ENCODE data around the gene PDLIM3. TPM values are rescaled to one million over a fixed set of nuclear protein-coding genes. Genes with fewer than 3 reads are reported as not detected.

PDLIM3 gene
- total and polyA plus RNA-seq, 2 of the 13 experiments (the other 11 are each of a cell fraction or from before 2014, with no cell fraction given) = 5.9 to 14.0 TPM

DNA sequence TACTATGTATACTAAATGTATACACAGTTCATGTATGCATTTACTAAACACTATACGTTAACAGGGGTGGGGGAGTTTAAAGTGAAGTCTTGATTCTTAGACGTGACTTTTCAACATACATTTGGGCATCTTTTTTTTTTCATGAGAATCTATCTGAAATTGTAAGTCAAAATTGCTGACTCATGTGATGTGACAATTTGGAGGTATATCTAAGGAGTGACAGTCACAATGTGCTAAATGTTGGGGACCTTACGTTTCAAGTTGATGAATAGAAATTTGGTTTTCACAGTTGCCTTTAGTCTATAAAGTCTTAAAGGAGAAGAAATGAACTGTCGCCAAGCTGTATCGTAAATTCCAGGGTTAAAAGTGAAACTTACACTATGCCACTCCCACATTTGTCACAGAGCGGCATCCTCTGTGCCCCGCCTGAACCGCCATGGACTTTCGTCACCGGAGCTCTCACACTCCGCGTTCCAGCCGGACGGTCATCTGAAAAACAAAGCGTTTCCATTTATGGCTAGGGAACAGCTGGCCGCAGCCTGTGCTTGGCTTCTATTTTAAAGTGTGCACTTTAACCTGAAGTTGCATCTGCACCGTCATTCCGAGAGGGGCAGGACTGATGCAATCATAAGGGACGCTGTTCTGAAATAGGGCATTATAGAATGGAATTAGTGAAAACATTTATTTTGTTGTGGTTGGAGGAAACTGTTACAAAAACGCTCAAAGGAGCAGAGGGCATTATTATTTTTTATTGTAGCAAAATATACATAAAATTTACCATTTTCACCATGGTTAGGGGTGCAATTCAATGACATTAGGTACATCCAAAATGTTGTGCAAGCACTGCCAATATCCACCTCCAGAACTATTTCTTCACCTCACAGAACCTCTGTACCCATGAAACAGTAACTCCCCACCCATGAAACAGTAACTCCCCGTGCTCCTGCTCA, 30.9 kb downstream of the PDLIM3 start (continued):
- TF ChIP-seq ZNF20 (CRISPR knock-in tag; IDR thresholded peaks at IDR 0.05) (no peak), ZNF788 (CRISPR knock-in tag; IDR thresholded peaks at IDR 0.05; ENCODE audit: borderline replicate concordance) (no peak), NR3C1 (CRISPR knock-in tag; IDR thresholded peaks at IDR 0.05) (no peak), MEIS2 (CRISPR knock-in tag; IDR thresholded peaks at IDR 0.05) (no peak), FOSL2 (CRISPR knock-in tag; IDR thresholded peaks at IDR 0.05) (peak; percentile 79), ZNF546 (CRISPR knock-in tag; conservative IDR thresholded peaks at IDR 0.05) (no peak), MTA1 (CRISPR knock-in tag; IDR thresholded peaks at IDR 0.05; ENCODE audit: borderline replicate concordance) (no peak), MEF2D (CRISPR knock-in tag; IDR thresholded peaks at IDR 0.05) (peak; percentile 98), ZNF264 (CRISPR knock-in tag; IDR thresholded peaks at IDR 0.05) (no peak)
- TF ChIP-seq, protein P1, sequence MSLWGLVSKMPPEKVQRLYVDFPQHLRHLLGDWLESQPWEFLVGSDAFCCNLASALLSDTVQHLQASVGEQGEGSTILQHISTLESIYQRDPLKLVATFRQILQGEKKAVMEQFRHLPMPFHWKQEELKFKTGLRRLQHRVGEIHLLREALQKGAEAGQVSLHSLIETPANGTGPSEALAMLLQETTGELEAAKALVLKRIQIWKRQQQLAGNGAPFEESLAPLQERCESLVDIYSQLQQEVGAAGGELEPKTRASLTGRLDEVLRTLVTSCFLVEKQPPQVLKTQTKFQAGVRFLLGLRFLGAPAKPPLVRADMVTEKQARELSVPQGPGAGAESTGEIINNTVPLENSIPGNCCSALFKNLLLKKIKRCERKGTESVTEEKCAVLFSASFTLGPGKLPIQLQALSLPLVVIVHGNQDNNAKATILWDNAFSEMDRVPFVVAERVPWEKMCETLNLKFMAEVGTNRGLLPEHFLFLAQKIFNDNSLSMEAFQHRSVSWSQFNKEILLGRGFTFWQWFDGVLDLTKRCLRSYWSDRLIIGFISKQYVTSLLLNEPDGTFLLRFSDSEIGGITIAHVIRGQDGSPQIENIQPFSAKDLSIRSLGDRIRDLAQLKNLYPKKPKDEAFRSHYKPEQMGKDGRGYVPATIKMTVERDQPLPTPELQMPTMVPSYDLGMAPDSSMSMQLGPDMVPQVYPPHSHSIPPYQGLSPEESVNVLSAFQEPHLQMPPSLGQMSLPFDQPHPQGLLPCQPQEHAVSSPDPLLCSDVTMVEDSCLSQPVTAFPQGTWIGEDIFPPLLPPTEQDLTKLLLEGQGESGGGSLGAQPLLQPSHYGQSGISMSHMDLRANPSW (CRISPR knock-in tag; IDR thresholded peaks at IDR 0.05; ENCODE audit: borderline replicate concordance) = no peak
- TF ChIP-seq, protein P2, sequence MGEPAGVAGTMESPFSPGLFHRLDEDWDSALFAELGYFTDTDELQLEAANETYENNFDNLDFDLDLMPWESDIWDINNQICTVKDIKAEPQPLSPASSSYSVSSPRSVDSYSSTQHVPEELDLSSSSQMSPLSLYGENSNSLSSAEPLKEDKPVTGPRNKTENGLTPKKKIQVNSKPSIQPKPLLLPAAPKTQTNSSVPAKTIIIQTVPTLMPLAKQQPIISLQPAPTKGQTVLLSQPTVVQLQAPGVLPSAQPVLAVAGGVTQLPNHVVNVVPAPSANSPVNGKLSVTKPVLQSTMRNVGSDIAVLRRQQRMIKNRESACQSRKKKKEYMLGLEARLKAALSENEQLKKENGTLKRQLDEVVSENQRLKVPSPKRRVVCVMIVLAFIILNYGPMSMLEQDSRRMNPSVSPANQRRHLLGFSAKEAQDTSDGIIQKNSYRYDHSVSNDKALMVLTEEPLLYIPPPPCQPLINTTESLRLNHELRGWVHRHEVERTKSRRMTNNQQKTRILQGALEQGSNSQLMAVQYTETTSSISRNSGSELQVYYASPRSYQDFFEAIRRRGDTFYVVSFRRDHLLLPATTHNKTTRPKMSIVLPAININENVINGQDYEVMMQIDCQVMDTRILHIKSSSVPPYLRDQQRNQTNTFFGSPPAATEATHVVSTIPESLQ (CRISPR knock-in tag; conservative IDR thresholded peaks at IDR 0.05) = no peak
- TF ChIP-seq, protein P3, sequence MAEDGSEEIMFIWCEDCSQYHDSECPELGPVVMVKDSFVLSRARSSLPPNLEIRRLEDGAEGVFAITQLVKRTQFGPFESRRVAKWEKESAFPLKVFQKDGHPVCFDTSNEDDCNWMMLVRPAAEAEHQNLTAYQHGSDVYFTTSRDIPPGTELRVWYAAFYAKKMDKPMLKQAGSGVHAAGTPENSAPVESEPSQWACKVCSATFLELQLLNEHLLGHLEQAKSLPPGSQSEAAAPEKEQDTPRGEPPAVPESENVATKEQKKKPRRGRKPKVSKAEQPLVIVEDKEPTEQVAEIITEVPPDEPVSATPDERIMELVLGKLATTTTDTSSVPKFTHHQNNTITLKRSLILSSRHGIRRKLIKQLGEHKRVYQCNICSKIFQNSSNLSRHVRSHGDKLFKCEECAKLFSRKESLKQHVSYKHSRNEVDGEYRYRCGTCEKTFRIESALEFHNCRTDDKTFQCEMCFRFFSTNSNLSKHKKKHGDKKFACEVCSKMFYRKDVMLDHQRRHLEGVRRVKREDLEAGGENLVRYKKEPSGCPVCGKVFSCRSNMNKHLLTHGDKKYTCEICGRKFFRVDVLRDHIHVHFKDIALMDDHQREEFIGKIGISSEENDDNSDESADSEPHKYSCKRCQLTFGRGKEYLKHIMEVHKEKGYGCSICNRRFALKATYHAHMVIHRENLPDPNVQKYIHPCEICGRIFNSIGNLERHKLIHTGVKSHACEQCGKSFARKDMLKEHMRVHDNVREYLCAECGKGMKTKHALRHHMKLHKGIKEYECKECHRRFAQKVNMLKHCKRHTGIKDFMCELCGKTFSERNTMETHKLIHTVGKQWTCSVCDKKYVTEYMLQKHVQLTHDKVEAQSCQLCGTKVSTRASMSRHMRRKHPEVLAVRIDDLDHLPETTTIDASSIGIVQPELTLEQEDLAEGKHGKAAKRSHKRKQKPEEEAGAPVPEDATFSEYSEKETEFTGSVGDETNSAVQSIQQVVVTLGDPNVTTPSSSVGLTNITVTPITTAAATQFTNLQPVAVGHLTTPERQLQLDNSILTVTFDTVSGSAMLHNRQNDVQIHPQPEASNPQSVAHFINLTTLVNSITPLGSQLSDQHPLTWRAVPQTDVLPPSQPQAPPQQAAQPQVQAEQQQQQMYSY (CRISPR knock-in tag; IDR thresholded peaks at IDR 0.05) = no peak
- TF ChIP-seq, protein P4, sequence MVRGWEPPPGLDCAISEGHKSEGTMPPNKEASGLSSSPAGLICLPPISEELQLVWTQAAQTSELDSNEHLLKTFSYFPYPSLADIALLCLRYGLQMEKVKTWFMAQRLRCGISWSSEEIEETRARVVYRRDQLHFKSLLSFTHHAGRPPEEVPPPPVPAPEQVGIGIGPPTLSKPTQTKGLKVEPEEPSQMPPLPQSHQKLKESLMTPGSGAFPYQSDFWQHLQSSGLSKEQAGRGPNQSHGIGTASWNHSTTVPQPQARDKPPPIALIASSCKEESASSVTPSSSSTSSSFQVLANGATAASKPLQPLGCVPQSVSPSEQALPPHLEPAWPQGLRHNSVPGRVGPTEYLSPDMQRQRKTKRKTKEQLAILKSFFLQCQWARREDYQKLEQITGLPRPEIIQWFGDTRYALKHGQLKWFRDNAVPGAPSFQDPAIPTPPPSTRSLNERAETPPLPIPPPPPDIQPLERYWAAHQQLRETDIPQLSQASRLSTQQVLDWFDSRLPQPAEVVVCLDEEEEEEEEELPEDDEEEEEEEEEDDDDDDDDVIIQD (CRISPR knock-in tag; IDR thresholded peaks at IDR 0.05; ENCODE audit: low read depth) = peak; percentile 89
- TF ChIP-seq, protein P5, sequence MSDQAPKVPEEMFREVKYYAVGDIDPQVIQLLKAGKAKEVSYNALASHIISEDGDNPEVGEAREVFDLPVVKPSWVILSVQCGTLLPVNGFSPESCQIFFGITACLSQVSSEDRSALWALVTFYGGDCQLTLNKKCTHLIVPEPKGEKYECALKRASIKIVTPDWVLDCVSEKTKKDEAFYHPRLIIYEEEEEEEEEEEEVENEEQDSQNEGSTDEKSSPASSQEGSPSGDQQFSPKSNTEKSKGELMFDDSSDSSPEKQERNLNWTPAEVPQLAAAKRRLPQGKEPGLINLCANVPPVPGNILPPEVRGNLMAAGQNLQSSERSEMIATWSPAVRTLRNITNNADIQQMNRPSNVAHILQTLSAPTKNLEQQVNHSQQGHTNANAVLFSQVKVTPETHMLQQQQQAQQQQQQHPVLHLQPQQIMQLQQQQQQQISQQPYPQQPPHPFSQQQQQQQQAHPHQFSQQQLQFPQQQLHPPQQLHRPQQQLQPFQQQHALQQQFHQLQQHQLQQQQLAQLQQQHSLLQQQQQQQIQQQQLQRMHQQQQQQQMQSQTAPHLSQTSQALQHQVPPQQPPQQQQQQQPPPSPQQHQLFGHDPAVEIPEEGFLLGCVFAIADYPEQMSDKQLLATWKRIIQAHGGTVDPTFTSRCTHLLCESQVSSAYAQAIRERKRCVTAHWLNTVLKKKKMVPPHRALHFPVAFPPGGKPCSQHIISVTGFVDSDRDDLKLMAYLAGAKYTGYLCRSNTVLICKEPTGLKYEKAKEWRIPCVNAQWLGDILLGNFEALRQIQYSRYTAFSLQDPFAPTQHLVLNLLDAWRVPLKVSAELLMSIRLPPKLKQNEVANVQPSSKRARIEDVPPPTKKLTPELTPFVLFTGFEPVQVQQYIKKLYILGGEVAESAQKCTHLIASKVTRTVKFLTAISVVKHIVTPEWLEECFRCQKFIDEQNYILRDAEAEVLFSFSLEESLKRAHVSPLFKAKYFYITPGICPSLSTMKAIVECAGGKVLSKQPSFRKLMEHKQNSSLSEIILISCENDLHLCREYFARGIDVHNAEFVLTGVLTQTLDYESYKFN (CRISPR knock-in tag; conservative IDR thresholded peaks at IDR 0.05) = peak; percentile 76
